OCI-LY1 (cell line): ENCODE measurements around the gene PON1.

Source experiments
- H2AFZ ChIP-seq: fragments of 200-600 bp; sonication (generic), shearing (Covaris generic); 2 replicates; pipeline ENCODE4 v1.6.0; 2014; ENCODE audit warnings: antibody characterized with exemption, mild to moderate bottlenecking, low read length
- H3F3A ChIP-seq: fragments of 200-600 bp; sonication (generic), shearing (Covaris generic); 2 replicates; pipeline ENCODE4 v1.6.0; 2014; ENCODE audit warnings: mild to moderate bottlenecking, antibody characterized with exemption, low read length, moderate library complexity; ENCODE audit not compliant: insufficient read depth
- H3K27ac ChIP-seq: fragments of 200-600 bp; sonication (generic); 2 replicates; pipeline ENCODE4 v1.5.1; 2014; ENCODE audit warnings: low read length, mixed run types, mild to moderate bottlenecking, low read depth; ENCODE audit not compliant: poor library complexity, severe bottlenecking
- H3K27me3 ChIP-seq: fragments of 200-600 bp; sonication (generic); 2 replicates; pipeline ENCODE4 v1.6.0; 2014; ENCODE audit warnings: antibody characterized with exemption, mild to moderate bottlenecking, low read length, moderate library complexity; ENCODE audit not compliant: insufficient read depth
- H3K36me3 ChIP-seq: fragments of 200-600 bp; sonication (generic); 2 replicates; pipeline ENCODE4 v1.6.1; 2014; ENCODE audit warnings: mild to moderate bottlenecking, antibody characterized with exemption, low read length, moderate library complexity, mixed read lengths; ENCODE audit not compliant: insufficient read depth
- H3K4me1 ChIP-seq: fragments of 200-600 bp; sonication (generic); 2 replicates; pipeline ENCODE4 v1.5.1; 2014; ENCODE audit warnings: mild to moderate bottlenecking, low read length, moderate library complexity; ENCODE audit not compliant: insufficient read depth, severe bottlenecking
- H3K4me2 ChIP-seq: fragments of 200-600 bp; sonication (generic), shearing (Covaris generic); 2 replicates; pipeline ENCODE4 v1.6.1; 2014; ENCODE audit warnings: low read length
- H3K4me3 ChIP-seq: fragments of 200-600 bp; sonication (generic); 2 replicates; pipeline ENCODE4 v1.5.1; 2014; ENCODE audit warnings: low read length, low read depth, mild to moderate bottlenecking, mixed read lengths; ENCODE audit not compliant: poor library complexity, severe bottlenecking
- H3K79me2 ChIP-seq: fragments of 200-600 bp; shearing (Covaris generic); 2 replicates; pipeline ENCODE4 v1.6.1; 2016; ENCODE audit warnings: mixed run types, low read length, mixed read lengths; ENCODE audit not compliant: insufficient read depth
- H3K9ac ChIP-seq: fragments of 200-600 bp; sonication (generic), shearing (Covaris generic); 2 replicates; pipeline ENCODE4 v1.6.1; 2014; ENCODE audit warnings: mild to moderate bottlenecking, low read length, mixed read lengths
- H3K9me2 ChIP-seq: fragments of 200-600 bp; sonication (generic), shearing (Covaris generic); 2 replicates; pipeline ENCODE4 v1.6.1; 2014; ENCODE audit warnings: low read depth, mild to moderate bottlenecking, low read length, mixed read lengths
- H3K9me3 ChIP-seq: fragments of 200-600 bp; shearing (Covaris generic); 2 replicates; pipeline ENCODE4 v1.6.1; 2014; ENCODE audit warnings: low read length, mixed read lengths
- H4K20me1 ChIP-seq: fragments of 200-600 bp; sonication (generic), shearing (Covaris generic); 2 replicates; pipeline ENCODE4 v1.6.0; 2016; ENCODE audit warnings: mild to moderate bottlenecking, low read length; ENCODE audit not compliant: insufficient read depth
- EZH2 ChIP-seq: fragments of 200-600 bp; sonication (generic), shearing (Covaris generic); IDR thresholded peaks from 2 replicates; pipeline ENCODE4 v1.8.0; 2017; ENCODE audit warnings: borderline replicate concordance, mixed run types, mild to moderate bottlenecking, antibody characterized with exemption, low read length, moderate library complexity, mixed read lengths
- TF ChIP-seq, protein P1 (sequence below): fragments of 200-600 bp; sonication (generic), shearing (Covaris generic); IDR thresholded peaks from 2 replicates; pipeline ENCODE4 v1.5.1; 2017; ENCODE audit warnings: mild to moderate bottlenecking, antibody characterized with exemption, low read length, moderate library complexity, mixed read lengths

Gene PON1

GRCh38 chr7:95321720-95322119 is 2.6 kb downstream of the PON1 start:
- H3K9me2 ChIP-seq, result no peaks in the 10 kb centered on the region
- H3K27me3 ChIP-seq, result no peaks in the 10 kb centered on the region
- no peak overlapping the region for H3K4me2 ChIP-seq
- H3K9ac ChIP-seq, result no peak overlapping the region
- H3K79me2 ChIP-seq, result no peaks in the 10 kb centered on the region
- no peaks in the 10 kb centered on the region for H3K9me3 ChIP-seq
- no peaks in the 10 kb centered on the region for H3K36me3 ChIP-seq
- H3K4me3 ChIP-seq, result no peak overlapping the region
- TF ChIP-seq EZH2, result no peak
- TF ChIP-seq, protein P1, sequence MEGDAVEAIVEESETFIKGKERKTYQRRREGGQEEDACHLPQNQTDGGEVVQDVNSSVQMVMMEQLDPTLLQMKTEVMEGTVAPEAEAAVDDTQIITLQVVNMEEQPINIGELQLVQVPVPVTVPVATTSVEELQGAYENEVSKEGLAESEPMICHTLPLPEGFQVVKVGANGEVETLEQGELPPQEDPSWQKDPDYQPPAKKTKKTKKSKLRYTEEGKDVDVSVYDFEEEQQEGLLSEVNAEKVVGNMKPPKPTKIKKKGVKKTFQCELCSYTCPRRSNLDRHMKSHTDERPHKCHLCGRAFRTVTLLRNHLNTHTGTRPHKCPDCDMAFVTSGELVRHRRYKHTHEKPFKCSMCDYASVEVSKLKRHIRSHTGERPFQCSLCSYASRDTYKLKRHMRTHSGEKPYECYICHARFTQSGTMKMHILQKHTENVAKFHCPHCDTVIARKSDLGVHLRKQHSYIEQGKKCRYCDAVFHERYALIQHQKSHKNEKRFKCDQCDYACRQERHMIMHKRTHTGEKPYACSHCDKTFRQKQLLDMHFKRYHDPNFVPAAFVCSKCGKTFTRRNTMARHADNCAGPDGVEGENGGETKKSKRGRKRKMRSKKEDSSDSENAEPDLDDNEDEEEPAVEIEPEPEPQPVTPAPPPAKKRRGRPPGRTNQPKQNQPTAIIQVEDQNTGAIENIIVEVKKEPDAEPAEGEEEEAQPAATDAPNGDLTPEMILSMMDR, result no peak
- H4K20me1 ChIP-seq, result no peaks in the 10 kb centered on the region
- no peaks in the 10 kb centered on the region for H3F3A ChIP-seq
- H3K27ac ChIP-seq, result no peak overlapping the region
- no peak overlapping the region for H2AFZ ChIP-seq
- no peaks in the 10 kb centered on the region for H3K4me1 ChIP-seq

DNA sequence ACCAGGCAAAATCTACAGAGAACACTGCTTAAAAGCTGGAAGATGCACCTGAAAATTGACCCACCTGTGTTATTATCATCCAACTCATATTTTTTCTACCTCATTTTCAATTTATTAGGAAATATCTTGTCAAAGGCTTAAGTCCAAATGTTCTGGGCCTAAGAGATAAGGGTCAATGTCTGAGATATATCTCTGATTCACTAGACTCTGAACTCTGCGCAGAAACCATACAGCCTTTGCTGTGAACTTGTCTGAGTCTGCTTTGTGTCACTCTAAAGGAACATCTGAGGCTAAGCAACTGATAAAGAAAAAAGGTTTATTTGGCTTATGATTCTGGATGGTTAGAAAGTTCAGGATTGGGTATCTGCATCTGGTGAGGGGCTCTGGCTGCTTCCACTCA is 3.7 kb downstream of the PON1 start:
- no peaks in the 10 kb centered on the region for H4K20me1 ChIP-seq
- H3K9me2 ChIP-seq, result no peaks in the 10 kb centered on the region
- no peaks in the 10 kb centered on the region for H3K79me2 ChIP-seq
- no peaks in the 10 kb centered on the region for H3K36me3 ChIP-seq
- TF ChIP-seq, protein P1, result no peak
- no peak for TF ChIP-seq EZH2
- no peak overlapping the region for H3K9ac ChIP-seq
- no peaks in the 10 kb centered on the region for H3F3A ChIP-seq
- H3K27me3 ChIP-seq, result no peaks in the 10 kb centered on the region
- H3K27ac ChIP-seq, result no peak overlapping the region
- H3K4me1 ChIP-seq, result no peaks in the 10 kb centered on the region
- H3K4me2 ChIP-seq, result no peak overlapping the region
- no peak overlapping the region for H3K4me3 ChIP-seq
- H2AFZ ChIP-seq, result no peak overlapping the region
- H3K9me3 ChIP-seq, result no peaks in the 10 kb centered on the region

GRCh38 chr7:95319570-95319969 is 4.8 kb downstream of the PON1 start:
- no peak overlapping the region for H3K4me3 ChIP-seq
- H3K9me2 ChIP-seq, result no peaks in the 10 kb centered on the region
- H3K27me3 ChIP-seq, result no peaks in the 10 kb centered on the region

More at GRCh38 chr7:95319570-95319969, 4.8 kb downstream of the PON1 start:
- Histone ChIP-seq H3F3A (no peaks in the 10 kb centered on the region), H3K27ac (no peak overlapping the region), H2AFZ (no peak overlapping the region), H3K9ac (no peak overlapping the region), H4K20me1 (no peaks in the 10 kb centered on the region), H3K4me1 (no peaks in the 10 kb centered on the region), H3K9me3 (no peaks in the 10 kb centered on the region), H3K36me3 (no peaks in the 10 kb centered on the region), H3K4me2 (no peak overlapping the region), H3K79me2 (no peaks in the 10 kb centered on the region)
- no peak for TF ChIP-seq EZH2
- TF ChIP-seq, protein P1, result no peak
